Ascending aorta (tissue), 2 donors: ENCODE measurements around the gene MIX23. TPM values are rescaled to one million over a fixed set of nuclear protein-coding genes. Genes with fewer than 3 reads are reported as not detected.

Source experiments
- DNase-seq, 2 donors: peaks; one replicate each; pipeline ENCODE4 v3.0.0-alpha.2; 2019; ENCODE audit warnings: low spot score in 2 of 2
- H3K27ac ChIP-seq, 2 donors: fragments of 200-600 bp; sonication (generic); one replicate each; pipeline ENCODE4 v1.5.1; 2016 to 2017; ENCODE audit warnings: mild to moderate bottlenecking in 1 of 2
- H3K27me3 ChIP-seq: fragments of 200-600 bp; sonication (generic); one replicate; pipeline ENCODE4 v1.5.1; 2017
- H3K36me3 ChIP-seq, 2 donors: fragments of 200-600 bp; sonication (generic); one replicate each; pipeline ENCODE4 v1.5.1; 2016
- H3K4me1 ChIP-seq, 2 donors: fragments of 200-600 bp; sonication (generic); one replicate each; pipeline ENCODE4 v1.5.1; 2016 to 2017; ENCODE audit warnings: mild to moderate bottlenecking in 1 of 2
- H3K4me3 ChIP-seq, 2 donors: fragments of 200-600 bp; sonication (generic); one replicate each; pipeline ENCODE4 v1.5.1; 2016 to 2017; ENCODE audit warnings: mild to moderate bottlenecking in 1 of 2
- H3K9me3 ChIP-seq, 2 donors: fragments of 200-600 bp; sonication (generic); one replicate each; pipeline ENCODE4 v1.5.1; 2016
- CTCF ChIP-seq, 3 experiments: fragments of 200-600 bp in 2 of 3; fragments of 450-650 bp in 1 of 3; sonication (generic) in 2 of 3; IDR thresholded peaks; one replicate each; pipeline ENCODE4 v1.5.1; 2016 to 2019; ENCODE audit warnings: antibody characterized with exemption in 3 of 3, mild to moderate bottlenecking in 1 of 3, moderate library complexity in 1 of 3
- intact Hi-C: fragments of 100-400 bp; cut with DNase I; formaldehyde crosslinking; loops from one replicate; pipeline ENCODE4 v1.15.1; 2023
- total RNA-seq: library from RNA; depleted of rRNA; stranded (reverse); fragments of >200 nt; gene quantifications from one replicate; pipeline ENCODE4 v1.1.0, GENCODE V29; 2016

MIX23 gene
- total RNA-seq, 1 donor from 2014 or later: not detected

GRCh38 chr3:122325769-122326168 lies 57.3 kb downstream of the MIX23 start:
- Histone ChIP-seq H3K27ac (no peak overlapping the region), H3K9me3 (no peaks in the 10 kb centered on the region), H3K36me3 (no peaks in the 10 kb centered on the region), H3K4me1 (no peaks in the 10 kb centered on the region), H3K4me3 (no peak overlapping the region), H3K27me3 (no peaks in the 10 kb centered on the region)
- DNase-seq: no peak
- TF ChIP-seq CTCF (IDR thresholded peaks at IDR 0.05): no peak
- intact Hi-C loops: no loop called here

- TF ChIP-seq CTCF (IDR thresholded peaks at IDR 0.05): no peak
- H3K27ac ChIP-seq: no peak within 1 kb of the TSS
- DNase-seq: no peak
- no peaks in the 10 kb centered on the region for H3K9me3 ChIP-seq
- peak within 1 kb of the TSS in 1 of 2 donors; percentile 36 for H3K4me3 ChIP-seq
- H3K27me3 ChIP-seq: no peaks in the 10 kb centered on the region
- intact Hi-C loops: no loop called here
- no peaks in the 10 kb centered on the region for H3K36me3 ChIP-seq
- H3K4me1 ChIP-seq: no peaks in the 10 kb centered on the region
Measured at GRCh38 chr3:122324871-122325323, 58.1 kb downstream of the MIX23 start, which contains the start of gene CSTA. Gene CSTA (plus strand): TSS chr3:122325248. CDS start chr3:122325293, 45 bp downstream.

GRCh38 chr3:122322095-122323075 lies 60.6 kb downstream of the MIX23 start:
- H3K4me1 ChIP-seq: no peaks in the 10 kb centered on the region
- H3K27me3 ChIP-seq: no peaks in the 10 kb centered on the region
- intact Hi-C loops: no loop called here
- no peaks in the 10 kb centered on the region for H3K9me3 ChIP-seq
- H3K36me3 ChIP-seq: no peaks in the 10 kb centered on the region
- TF ChIP-seq CTCF (IDR thresholded peaks at IDR 0.05): no peak
- H3K4me3 ChIP-seq: no peak overlapping the region
- no peak for DNase-seq
- H3K27ac ChIP-seq: no peak overlapping the region

- Histone ChIP-seq H3K27me3 (no peaks in the 10 kb centered on the region), H3K36me3 (no peaks in the 10 kb centered on the region), H3K9me3 (no peaks in the 10 kb centered on the region), H3K4me1 (no peaks in the 10 kb centered on the region), H3K4me3 (no peak overlapping the region), H3K27ac (no peak overlapping the region)
- TF ChIP-seq CTCF (IDR thresholded peaks at IDR 0.05): no peak
- no peak for DNase-seq
- intact Hi-C loops: no loop called here
Measured at GRCh38 chr3:122318620-122319019, 64.4 kb downstream of the MIX23 start.

GRCh38 chr3:122316368-122316767 lies 66.7 kb downstream of the MIX23 start:
- Histone ChIP-seq H3K4me1 (no peaks in the 10 kb centered on the region), H3K9me3 (no peaks in the 10 kb centered on the region), H3K4me3 (no peak overlapping the region), H3K27me3 (no peaks in the 10 kb centered on the region), H3K36me3 (no peaks in the 10 kb centered on the region), H3K27ac (no peak overlapping the region)
- intact Hi-C loops: no loop called here
- DNase-seq: no peak
- TF ChIP-seq CTCF (IDR thresholded peaks at IDR 0.05): no peak
